ENCODE measurements around the gene KATNA1.

GRCh38 chr6:149586149-149586548 is 62.4 kb downstream of the KATNA1 start:
- TF ChIP-seq CTCF (IDR thresholded peaks at IDR 0.05) (no peak), POLR2A (IDR thresholded peaks at IDR 0.05) (no peak)

Measured in esophagus squamous epithelium (tissue), 4 donors.